C4-2B (cell line): Measurements from ENCODE around the gene ANKRD62.
A peak's percentile ranks its signal among the peaks of the same experiment; 100 is the strongest.

Source experiments
- H3K27ac ChIP-seq: fragments of 450-650 bp; 2 replicates; pipeline ENCODE4 v1.5.1; 2017
- ZFX ChIP-seq: fragments of 450-650 bp; IDR thresholded peaks from 2 replicates; pipeline ENCODE4 v1.6.1; 2017
- TF ChIP-seq, protein P1 (sequence below): fragments of 450-650 bp; conservative IDR thresholded peaks from 2 replicates; pipeline ENCODE4 v1.5.1; 2017; ENCODE audit warnings: mild to moderate bottlenecking

Gene ANKRD62

DNA sequence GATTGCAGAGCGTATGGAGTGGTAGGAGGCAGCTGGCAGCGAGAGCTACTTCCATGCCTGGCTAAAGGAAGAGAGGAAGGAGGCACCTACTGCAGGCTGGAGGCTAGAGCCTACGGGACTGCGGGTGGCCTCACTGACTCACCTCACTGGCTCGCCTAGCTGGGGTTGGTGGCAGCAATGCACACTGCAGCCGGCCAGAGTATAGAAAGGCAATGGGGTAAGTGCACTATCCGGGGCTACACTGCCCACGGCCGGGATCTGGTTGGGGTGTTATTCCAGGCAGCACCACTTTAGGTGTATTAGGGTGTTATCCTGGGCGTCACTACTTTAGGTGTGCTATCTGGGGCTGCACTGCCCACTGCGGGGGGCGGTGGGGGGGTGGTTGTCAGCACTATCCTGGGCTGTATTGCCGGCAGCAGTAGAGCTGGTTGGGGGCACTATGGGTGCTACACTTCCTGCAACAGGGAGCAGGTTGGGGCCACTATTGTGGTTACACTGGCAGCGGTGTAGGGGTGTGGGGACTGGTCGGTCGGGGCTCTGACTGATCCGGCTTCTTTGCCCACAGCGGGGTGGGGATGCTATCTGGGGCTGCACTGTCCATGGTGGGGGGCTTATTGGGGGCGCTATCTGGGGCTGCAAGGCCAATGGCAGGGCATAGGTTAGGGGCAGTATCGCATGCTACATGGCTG is 33.3 kb upstream of the ANKRD62 start:
- TF ChIP-seq, protein P1, sequence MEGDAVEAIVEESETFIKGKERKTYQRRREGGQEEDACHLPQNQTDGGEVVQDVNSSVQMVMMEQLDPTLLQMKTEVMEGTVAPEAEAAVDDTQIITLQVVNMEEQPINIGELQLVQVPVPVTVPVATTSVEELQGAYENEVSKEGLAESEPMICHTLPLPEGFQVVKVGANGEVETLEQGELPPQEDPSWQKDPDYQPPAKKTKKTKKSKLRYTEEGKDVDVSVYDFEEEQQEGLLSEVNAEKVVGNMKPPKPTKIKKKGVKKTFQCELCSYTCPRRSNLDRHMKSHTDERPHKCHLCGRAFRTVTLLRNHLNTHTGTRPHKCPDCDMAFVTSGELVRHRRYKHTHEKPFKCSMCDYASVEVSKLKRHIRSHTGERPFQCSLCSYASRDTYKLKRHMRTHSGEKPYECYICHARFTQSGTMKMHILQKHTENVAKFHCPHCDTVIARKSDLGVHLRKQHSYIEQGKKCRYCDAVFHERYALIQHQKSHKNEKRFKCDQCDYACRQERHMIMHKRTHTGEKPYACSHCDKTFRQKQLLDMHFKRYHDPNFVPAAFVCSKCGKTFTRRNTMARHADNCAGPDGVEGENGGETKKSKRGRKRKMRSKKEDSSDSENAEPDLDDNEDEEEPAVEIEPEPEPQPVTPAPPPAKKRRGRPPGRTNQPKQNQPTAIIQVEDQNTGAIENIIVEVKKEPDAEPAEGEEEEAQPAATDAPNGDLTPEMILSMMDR, result no peak; the same call in 1 of the 2 replicates
- no peak for TF ChIP-seq ZFX

DNA sequence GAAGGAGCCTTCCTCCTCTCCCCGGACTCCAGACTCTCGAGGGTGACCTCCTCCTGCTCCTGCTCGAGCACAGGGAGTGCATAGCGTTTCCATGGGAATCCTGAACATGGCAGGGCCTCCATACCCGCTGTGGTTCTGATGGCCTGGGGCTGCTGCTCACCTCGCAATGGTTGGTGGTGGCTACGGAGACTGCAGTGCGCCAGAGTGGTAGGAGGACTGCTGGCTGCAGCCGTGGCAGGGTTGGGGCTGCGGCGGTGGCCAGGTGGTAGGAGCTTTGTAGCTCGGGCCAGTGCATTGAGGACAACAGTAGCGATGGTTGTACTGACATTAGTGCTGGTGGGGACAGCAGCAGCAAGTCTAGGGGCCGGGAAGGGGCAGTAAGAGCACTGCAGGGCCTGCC is 32.0 kb upstream of the ANKRD62 start:
- no peak for TF ChIP-seq ZFX
- TF ChIP-seq, protein P1, result no peak
- H3K27ac ChIP-seq, result no peak overlapping the region

More for the DNA sequence above, 33.3 kb upstream of the ANKRD62 start:
- H3K27ac ChIP-seq, result peak overlapping the region; percentile 56

DNA sequence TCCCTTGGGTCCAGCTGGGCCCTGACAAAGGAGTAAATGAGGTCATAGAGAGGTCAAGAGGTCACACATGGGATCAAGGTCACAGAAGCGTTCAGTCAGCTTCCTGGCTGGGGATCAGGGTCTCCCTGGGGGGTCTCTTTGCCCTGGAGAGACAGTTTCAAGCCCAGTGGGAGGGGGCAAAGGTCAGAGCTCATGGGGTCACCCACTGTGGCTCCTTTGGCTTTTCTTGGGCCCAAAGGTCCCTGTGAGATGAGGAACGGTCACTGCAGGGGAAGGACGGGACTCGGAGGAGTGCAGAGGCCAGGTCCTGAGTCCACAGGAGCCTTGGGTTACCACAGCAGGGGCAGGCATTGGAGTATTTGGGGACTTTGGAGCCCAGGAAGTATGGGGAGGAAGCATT is 30.7 kb upstream of the ANKRD62 start:
- TF ChIP-seq, protein P1, result no peak
- no peak for TF ChIP-seq ZFX
- no peak overlapping the region for H3K27ac ChIP-seq

DNA sequence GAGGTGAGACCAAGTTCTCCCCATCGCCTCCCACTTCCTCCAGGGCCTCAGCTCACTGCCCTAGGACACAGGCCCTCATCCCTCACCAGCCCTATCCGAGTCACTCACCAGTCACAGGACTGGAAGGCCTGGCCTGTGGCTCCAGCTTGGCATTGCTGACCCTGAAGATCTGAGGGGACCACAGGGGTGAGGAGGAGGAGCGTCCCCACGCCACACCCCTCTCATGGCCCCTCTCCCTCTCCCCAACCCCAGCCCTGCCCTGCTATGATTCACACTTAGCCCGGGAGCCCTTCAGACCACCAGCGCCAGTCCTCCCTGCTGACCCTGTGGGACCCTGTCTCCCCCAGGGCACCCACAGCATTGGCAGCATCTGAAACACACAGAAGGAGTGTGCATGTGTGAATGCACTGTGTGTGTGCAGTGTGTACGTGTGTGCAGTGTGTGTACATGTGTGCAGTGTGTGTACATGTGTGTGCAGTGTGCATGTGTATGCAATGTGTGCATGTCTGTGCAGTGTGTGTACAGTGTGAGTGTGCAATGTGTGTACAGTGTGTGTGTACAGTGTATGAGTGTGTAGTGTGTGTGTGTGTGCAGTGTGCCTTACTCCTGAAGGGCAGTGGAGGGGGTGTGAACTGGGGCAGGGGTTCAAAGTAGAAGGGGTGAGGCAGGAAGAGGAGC is 29.4 kb upstream of the ANKRD62 start:
- no peak for TF ChIP-seq ZFX
- no peak overlapping the region for H3K27ac ChIP-seq

DNA sequence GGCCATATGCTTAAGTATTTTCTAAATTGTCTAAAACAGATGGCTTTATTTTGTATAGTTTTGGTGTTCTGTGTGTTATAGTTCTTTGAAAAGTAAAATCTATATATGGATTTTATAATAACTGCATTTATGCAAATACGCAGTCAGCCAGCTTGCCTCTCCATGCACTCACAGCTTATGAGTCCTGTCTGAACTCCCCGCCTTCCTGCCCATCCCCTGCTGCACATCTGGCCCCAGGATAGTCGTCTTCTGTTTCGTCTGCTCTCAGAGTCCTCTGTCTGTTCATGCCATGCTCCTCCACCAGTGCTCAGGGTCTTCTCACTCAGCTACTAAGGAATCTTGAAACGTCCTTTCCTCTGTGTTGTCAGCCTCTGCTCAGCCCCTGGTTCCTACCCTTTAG is 28.2 kb upstream of the ANKRD62 start:
- no peak for TF ChIP-seq ZFX
- TF ChIP-seq, protein P1, result no peak

DNA sequence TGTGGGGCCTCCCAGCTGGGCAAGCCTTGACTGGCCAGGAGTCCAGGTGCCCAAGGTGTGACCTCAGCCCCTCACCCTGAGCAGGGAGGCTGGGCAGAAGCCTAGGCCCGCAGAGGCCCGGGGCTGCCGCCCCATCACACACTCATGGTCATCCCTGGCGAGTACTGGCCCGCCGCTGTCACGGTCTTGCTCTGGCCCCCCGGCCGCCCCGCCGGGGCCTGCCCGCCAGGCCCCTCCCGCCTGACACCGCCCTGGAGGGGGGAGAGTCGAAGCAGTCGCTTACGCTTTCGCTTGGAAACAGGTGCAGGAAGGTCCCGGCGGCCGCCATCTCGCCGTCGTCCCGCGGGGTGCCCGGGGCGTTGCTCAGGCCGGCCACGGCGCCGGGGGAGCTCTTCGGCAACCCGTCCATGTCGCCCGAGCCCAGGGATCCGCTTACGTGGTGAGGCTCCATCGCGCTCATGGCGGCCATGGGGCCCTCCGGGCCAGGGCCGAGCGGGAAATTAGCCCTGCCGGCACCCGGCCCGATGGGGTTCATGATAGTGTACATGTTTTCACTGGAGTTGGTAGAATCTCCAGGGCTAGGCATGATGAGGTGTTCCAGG is 26.6 kb upstream of the ANKRD62 start:
- no peak overlapping the region for H3K27ac ChIP-seq
- TF ChIP-seq, protein P1, result no peak
- TF ChIP-seq ZFX, result no peak

More for the DNA sequence above, 28.2 kb upstream of the ANKRD62 start:
- no peak overlapping the region for H3K27ac ChIP-seq

DNA sequence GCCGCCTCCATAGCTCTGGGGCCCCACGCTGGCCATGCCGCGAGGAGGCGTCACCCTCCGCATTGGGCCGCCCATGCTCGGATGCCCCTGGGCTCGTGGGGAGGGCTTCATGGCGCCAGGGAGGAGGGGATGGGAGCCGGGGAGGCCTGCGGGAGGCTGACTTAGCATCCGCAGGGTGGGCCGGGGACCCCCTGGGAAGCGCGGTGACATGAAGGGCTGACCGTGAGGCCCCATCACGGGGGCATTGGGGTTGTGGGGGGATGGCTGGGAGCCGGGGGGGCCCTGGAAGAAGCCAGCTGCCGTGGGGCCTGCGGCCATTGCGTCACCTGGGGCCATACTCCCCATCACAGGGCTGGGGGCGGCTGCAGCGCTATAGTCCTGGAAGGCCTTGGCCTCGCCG is 26.0 kb upstream of the ANKRD62 start:
- no peak overlapping the region for H3K27ac ChIP-seq
- TF ChIP-seq, protein P1, result no peak
- TF ChIP-seq ZFX, result no peak
